AG08396 (cell line): ENCODE data around the gene GPR176.
"Not testable (repeated sequence)": the region's sequence is repeated elsewhere in the genome, so short reads cannot be mapped to it uniquely, and the experiment has no call there.

ENCODE experiments used
- DNase-seq: peaks from one replicate; pipeline ENCODE4 v3.0.0; 2012; ENCODE audit warnings: low spot score, mixed read lengths

The GPR176 gene

DNA sequence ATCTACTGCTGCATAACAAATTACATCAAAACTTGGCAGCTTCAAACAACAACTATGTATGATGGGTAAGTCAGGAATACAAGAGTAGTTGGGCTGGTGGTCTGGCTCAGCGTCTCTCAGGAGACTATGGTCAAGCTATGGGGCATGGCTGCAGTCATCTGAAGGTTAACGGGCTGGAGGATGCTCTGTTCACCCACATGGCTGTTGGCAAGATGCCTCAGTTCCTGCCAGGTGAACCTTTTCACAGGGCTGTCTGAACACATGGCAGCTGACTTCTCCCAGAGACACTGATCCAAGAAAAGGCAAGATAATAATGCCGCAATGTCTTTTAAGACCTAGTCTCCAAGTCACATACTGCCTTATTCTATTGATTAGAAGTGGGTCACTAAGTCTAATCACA is 63.7 kb downstream of the GPR176 start:
- no peak for DNase-seq

GRCh38 chr15:39855400-39855799 is 64.7 kb downstream of the GPR176 start:
- DNase-seq: no peak

GRCh38 chr15:39854161-39854560 is 65.9 kb downstream of the GPR176 start:
- no peak for DNase-seq

- no peak for DNase-seq
Measured at GRCh38 chr15:39852250-39852649, 67.8 kb downstream of the GPR176 start.

GRCh38 chr15:39851500-39852092 is 68.5 kb downstream of the GPR176 start:
- DNase-seq: no peak

DNA sequence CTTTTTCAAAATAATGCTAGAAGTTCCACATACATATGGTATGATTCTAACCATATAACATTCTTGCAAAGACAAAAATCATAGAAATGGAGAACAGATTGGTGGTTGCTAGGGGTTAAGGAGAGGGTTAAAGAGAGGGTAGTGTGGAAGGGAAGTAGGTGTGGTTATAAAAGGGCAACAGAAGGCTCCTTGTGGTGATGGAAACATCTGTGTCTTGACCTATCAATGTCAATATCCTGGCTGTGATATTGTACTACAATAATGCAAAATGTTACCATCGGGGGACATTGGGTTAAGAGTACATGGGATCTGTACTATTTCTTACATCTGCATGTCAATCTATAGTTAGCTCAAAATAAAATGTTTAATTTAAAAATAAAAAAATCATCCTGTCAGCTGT is 69.6 kb downstream of the GPR176 start:
- DNase-seq: no peak

DNA sequence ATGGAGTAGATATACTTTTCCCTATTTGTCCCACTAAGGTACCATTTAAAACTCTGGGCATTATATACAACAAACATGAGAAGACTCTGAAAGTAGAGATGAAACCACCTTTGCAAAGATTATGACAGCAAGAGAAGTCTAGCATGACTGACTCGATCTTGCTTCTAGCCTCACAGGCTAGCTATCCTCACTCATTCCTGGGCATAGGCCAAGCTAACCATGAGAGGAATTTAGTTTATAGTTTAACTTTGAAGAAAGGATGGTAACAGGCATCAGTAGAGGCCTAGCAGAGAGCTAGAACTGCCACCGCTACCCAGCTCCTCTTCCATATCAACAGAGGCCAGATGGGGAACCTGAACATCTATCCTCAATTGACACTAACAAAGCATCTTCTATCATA is 74.0 kb downstream of the GPR176 start:
- no peak for DNase-seq

GRCh38 chr15:39845582-39845981 is 74.5 kb downstream of the GPR176 start:
- no peak for DNase-seq

- DNase-seq: no peak
Measured at GRCh38 chr15:39843565-39843964, 76.5 kb downstream of the GPR176 start.

- DNase-seq: no peak
Measured at GRCh38 chr15:39837454-39837853, 82.6 kb downstream of the GPR176 start.

DNA sequence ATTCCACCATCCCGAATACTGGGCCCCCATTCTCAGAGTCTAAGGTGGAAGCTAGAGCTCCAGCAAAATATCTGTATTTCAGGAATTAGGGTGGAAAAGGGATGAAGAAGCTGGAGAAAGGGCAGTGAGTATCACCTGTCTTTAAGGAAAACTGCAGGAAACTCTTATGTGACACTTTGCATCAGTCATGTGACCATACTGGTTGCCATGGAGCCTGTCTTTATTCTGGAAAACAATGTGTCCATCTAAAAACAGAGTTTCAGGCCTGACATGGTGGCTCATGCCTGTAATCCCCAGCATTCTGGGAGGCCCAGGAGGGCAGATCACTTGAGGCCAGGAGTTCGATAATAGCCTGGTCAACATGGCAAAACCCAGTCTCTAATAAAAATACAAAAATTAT is 84.5 kb downstream of the GPR176 start:
- DNase-seq: no peak

- DNase-seq: no peak
Measured at GRCh38 chr15:39834256-39834655, 85.8 kb downstream of the GPR176 start.

DNA sequence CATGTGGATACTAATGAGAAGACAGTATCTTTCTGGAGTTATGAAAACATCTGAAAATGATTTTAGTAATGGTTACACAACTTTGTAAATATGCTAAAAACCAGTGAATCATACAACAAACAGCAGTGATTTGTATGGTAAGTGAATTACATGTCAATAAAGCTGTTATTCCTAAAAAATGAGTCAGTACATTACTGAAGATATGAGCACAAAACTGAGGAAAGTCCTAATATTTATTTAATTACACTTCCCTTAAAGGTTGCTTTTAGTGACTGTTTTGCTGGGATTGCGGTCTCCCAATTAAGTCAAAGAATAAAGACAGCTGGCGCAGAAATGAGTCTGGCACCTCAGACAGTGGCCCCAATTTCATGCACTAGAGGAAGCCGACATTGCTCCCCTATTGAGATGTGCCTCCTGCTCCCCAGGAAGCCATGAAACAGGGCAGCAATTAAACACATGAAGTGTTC is 86.5 kb downstream of the GPR176 start:
- DNase-seq: no peak

- DNase-seq: no peak
Measured at GRCh38 chr15:39830166-39830565, 89.9 kb downstream of the GPR176 start.

- DNase-seq: no peak
Measured at GRCh38 chr15:39828374-39828931, 91.6 kb downstream of the GPR176 start.

- DNase-seq: no peak
Measured at GRCh38 chr15:39826975-39827374, 93.1 kb downstream of the GPR176 start.

DNA sequence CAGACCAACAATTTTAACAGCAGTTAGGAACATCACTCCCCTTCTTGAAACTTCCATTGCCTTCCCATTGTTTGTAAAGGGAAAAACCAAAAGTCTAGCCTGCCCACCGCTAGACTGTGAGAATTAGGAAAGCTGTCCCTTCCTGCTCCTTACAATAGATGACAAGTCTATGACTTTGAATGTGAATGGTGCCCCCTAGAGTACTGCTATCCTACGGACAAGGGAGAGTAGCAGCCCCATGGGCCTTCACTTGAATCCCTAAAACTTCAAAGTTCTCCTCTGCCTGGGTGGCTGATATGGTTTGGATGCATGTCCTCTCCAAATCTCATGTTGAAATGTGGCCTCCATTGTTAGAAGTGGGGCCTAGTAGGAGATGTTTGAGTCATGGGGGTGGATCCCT is 96.4 kb downstream of the GPR176 start:
- DNase-seq: no peak

- no peak for DNase-seq
Measured at GRCh38 chr15:39820050-39820602, 99.9 kb downstream of the GPR176 start.

- no peak for DNase-seq
Measured at GRCh38 chr15:39819533-39819932, 100.5 kb downstream of the GPR176 start.

GRCh38 chr15:39817892-39818291 is 102.2 kb downstream of the GPR176 start:
- no peak for DNase-seq

DNA sequence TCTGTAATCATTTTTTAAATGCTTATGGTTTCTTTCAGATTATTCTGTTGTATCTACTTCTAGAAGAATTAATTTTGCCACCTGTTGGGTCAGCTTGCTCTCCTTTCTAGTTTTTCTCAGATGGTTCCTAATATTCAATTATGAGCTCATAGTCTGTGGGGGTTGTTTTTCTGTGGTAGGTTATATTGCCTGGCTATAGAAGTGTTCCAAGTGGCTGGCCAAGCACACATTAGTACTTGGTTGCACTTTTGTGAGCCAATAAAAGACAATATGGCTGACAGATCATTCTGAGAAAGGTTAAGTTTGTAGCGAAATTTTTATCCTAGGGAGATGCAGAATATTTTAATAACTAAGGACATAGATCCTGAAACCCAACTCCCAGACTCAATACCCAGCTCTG is 105.6 kb downstream of the GPR176 start:
- DNase-seq: no peak

GRCh38 chr15:39812651-39813050 is 107.4 kb downstream of the GPR176 start:
- DNase-seq: not testable (repeated sequence)

DNA sequence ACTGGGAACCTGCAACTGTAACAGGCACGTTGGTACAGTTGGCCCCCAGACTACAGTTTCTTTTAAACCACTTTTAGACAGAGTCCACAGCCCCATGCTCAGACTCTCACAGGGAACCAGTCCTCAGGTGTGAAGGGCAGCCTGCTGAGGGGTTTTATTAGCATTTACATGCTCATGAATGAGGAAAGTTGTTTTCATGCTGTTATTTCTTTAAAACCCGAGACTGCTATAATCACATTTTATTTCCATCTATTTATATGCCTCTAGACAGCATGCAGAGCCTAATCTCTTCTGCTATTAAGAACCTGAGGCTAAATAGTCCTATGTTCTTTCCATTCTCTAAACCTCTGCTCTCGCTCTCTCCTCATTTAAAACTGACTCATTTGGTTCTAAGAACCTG is 111.2 kb downstream of the GPR176 start:
- DNase-seq: no peak

DNA sequence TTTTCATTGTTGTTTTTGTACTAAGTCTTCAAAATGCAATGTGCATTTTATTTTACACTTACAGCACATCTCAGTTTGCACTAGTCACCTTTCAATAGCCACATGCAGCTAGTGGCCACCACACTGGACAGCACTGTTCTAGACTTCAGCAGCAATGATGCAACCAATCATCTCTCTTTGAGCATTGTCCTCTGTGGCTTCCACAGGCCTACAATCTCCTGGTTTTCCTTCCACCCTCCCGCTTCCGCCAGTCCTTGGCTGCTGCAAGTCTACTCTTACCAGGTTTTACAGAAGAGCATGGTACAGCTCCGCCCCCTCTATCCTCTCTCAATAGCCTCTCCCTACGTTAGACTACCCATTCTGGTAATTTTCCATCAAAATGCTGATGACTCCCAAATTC is 112.3 kb downstream of the GPR176 start:
- no peak for DNase-seq
